ENCODE results near the gene AGAP1.

DNA sequence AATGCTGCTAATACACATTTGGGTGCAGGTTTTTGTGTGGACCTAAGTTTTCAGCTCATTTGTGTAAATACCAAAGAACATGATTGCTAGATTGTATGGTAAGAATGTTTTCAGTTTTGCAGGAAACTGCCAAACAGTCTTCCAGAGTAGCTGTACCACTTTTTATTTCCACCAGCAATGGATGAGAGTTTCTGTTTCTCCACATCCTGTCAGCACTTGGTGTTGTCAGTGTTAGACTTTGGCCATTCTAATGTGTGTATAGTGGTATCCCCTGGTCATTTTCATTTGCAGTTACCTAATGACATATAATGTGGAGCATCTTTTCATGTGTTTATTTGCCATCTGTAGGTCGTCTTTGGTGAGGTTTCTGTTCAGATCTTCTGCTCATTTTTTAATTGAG is 337.9 kb downstream of the AGAP1 start:
- no peak for TF ChIP-seq POLR2A (IDR thresholded peaks at IDR 0.05)
- TF ChIP-seq, protein P1, sequence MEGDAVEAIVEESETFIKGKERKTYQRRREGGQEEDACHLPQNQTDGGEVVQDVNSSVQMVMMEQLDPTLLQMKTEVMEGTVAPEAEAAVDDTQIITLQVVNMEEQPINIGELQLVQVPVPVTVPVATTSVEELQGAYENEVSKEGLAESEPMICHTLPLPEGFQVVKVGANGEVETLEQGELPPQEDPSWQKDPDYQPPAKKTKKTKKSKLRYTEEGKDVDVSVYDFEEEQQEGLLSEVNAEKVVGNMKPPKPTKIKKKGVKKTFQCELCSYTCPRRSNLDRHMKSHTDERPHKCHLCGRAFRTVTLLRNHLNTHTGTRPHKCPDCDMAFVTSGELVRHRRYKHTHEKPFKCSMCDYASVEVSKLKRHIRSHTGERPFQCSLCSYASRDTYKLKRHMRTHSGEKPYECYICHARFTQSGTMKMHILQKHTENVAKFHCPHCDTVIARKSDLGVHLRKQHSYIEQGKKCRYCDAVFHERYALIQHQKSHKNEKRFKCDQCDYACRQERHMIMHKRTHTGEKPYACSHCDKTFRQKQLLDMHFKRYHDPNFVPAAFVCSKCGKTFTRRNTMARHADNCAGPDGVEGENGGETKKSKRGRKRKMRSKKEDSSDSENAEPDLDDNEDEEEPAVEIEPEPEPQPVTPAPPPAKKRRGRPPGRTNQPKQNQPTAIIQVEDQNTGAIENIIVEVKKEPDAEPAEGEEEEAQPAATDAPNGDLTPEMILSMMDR (IDR thresholded peaks at IDR 0.05), result no peak

Data from heart left ventricle (tissue), 13 donors.